ENCODE data around the gene PRKRA. TPM values are rescaled to one million over a fixed set of nuclear protein-coding genes. Genes with fewer than 3 reads are reported as not detected.

PRKRA gene
- total RNA-seq, 1 donor, result 60.9 TPM

DNA sequence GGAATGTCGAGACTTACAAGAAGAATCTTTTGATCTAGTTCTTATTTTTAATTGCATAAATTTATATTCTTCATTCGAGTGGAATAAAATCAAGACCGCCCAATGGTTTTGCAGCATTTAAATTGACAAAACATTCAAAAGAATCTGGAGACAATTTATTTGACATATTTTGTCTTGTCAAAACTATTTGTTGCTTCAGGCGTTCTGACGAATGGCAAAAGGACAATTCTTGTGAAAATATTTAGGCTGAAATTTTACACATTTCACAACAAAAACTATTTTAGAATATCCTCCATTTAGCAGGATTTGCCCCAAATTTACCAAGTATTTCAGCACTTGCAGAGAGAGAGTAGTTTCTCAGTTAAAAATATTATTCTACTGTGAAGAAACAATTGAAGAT, 41.7 kb downstream of the PRKRA start:
- H3K4me3 ChIP-seq (ENCODE audit: low read depth, low read length), result no peak overlapping the region
- TF ChIP-seq, protein P1, sequence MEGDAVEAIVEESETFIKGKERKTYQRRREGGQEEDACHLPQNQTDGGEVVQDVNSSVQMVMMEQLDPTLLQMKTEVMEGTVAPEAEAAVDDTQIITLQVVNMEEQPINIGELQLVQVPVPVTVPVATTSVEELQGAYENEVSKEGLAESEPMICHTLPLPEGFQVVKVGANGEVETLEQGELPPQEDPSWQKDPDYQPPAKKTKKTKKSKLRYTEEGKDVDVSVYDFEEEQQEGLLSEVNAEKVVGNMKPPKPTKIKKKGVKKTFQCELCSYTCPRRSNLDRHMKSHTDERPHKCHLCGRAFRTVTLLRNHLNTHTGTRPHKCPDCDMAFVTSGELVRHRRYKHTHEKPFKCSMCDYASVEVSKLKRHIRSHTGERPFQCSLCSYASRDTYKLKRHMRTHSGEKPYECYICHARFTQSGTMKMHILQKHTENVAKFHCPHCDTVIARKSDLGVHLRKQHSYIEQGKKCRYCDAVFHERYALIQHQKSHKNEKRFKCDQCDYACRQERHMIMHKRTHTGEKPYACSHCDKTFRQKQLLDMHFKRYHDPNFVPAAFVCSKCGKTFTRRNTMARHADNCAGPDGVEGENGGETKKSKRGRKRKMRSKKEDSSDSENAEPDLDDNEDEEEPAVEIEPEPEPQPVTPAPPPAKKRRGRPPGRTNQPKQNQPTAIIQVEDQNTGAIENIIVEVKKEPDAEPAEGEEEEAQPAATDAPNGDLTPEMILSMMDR (IDR thresholded peaks at IDR 0.05; ENCODE audit: insufficient read depth, low read depth, low read length), result no peak
- no peak for DNase-seq (ENCODE audit: low read depth)

DNA sequence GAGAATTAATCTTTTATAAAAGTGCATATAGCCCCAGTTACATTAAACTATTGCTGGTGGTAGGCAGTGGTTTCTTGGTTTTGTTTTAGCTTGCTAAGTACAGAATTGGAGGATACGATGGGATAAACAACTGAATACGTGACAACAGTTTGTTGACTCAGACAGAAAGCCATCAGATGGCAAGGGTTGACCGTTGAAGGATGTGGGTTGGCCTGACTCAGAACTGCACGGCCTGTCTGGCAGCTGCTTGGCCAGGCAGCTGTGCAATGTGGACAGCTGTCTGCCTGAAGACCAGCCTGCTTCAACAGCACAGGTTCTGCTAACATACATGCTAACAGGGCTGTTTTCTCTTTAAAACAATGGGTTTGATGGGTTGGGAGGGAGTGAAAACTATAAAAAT, 46.6 kb downstream of the PRKRA start:
- H3K4me3 ChIP-seq (ENCODE audit: low read depth, low read length), result no peak overlapping the region
- peak; percentile 54 for DNase-seq (ENCODE audit: low read depth)
- TF ChIP-seq, protein P1 (IDR thresholded peaks at IDR 0.05; ENCODE audit: insufficient read depth, low read depth, low read length), result no peak

DNA sequence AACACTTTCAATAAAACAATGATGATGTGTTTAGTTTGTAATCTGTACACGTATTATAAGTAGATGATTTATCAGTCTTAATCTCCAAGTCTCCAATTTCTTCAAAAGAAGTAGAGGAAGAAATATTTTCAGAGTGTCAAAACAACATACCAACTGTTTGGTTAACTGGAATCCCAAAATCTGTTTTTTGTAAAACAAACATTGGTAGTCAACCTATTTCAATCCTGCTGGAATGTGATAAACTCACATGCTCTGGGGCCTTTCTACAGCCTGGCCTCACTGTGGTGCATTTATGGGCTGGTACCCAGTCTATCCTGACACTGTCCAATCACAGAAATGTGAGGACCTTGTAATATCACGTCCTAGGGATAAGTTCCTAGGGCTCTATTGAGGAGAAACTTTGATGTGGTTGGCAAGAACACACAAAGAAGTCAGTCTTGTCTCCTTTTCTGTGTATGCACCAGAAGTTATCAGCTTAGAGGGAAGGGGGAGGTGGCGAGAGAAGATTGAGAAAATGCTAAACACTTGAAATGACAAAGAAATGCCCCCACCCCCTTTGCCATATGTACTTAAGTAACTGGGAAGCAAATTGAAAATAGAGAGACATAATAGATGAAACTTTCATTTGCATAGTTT, 47.2 kb downstream of the PRKRA start:
- TF ChIP-seq, protein P1 (IDR thresholded peaks at IDR 0.05; ENCODE audit: insufficient read depth, low read depth, low read length), result no peak
- no peak overlapping the region for H3K4me3 ChIP-seq (ENCODE audit: low read depth, low read length)
- no peak for DNase-seq (ENCODE audit: low read depth)

DNA sequence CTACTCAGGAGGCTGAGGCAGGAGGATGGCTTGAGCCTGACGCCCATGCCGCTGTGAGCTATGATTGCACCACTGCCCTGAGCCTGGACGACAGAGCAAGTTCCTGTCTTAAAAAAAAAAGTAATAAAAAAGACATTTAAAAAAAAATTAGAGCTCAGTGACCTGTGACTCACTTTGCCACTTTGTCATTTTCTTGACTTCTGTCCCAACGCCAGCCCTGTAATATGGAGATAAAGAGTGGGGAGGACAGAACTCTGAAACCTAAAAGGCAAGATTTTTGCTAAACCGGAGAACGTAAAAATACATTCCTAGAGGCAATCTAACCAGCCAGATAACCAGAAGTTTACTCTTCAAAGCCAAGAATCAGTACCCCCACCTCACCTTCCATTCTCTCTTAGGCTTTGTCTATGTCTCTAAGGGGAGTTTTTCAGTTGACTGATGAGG, 49.0 kb downstream of the PRKRA start:
- no peak overlapping the region for H3K4me3 ChIP-seq (ENCODE audit: low read depth, low read length)
- TF ChIP-seq, protein P1 (IDR thresholded peaks at IDR 0.05; ENCODE audit: insufficient read depth, low read depth, low read length), result no peak
- no peak for DNase-seq (ENCODE audit: low read depth)

DNA sequence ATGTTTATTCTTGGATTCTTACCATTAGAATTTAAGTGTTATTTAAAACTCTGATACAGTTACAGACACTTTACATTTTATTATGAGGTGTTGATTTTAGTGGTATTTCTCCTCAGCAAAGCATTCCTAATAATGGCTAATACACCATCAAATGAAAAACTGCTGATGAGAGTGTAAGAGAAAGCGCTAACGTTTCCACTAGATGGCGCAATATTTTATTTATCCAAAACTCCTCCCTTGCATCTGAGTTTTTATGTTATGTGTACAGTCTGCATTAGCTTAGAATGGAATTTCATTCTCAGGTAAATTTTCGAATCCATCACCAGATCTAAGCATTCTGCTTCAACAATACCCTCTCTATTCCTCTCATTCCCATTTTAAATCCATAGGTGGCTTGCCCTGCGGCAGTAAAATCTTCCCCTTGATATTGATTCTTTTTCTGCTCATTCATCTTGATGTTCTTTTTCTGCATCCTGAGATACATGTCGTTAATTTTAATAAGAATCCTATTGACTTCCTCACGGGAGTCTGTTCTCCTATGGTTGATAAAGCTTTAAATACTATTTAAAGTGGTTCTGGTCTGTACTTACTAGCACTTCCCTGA, 53.9 kb downstream of the PRKRA start:
- peak; percentile 59 for DNase-seq (ENCODE audit: low read depth)
- TF ChIP-seq, protein P1 (IDR thresholded peaks at IDR 0.05; ENCODE audit: insufficient read depth, low read depth, low read length), result peak; percentile 65
- no peak overlapping the region for H3K4me3 ChIP-seq (ENCODE audit: low read depth, low read length)

DNA sequence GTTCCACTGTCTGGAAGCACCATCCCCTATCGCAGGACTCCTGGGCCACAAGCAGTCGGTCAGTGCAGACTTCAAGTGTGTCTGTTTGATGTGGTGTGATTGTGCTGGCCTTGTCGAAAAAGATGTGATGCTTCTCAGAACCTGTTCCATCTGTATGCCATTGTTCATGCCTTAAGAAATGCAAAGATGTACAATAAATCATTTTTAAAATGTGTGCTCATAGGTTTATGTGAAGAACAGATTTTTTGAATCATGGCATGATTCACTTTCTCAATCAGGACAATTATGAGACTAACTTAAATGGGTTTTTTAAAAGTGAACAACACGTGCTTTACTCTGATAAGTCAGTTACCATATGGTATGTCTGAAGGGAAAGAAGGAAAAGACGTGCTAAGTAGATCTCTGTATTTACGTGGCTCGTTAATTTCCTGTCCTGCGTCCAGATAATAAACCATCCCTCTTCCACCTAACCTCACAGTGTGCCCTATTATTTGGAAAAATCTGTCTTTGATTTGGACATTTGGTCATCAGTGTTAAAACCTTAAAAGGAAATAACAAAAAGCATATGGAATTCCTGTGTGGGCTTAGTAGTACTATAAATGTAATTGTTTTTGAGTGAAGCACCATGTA, 54.9 kb downstream of the PRKRA start:
- TF ChIP-seq, protein P1 (IDR thresholded peaks at IDR 0.05; ENCODE audit: insufficient read depth, low read depth, low read length), result no peak
- no peak overlapping the region for H3K4me3 ChIP-seq (ENCODE audit: low read depth, low read length)
- no peak for DNase-seq (ENCODE audit: low read depth)
